HG03439 (cell line): Measurements from ENCODE around the gene LAMA5.

Experiments used
- ATAC-seq: cut with Tn5 transposase; IDR thresholded peaks from one replicate; pipeline ENCODE4 v1.9.1; 2021; ENCODE audit warnings: mild to moderate bottlenecking, moderate library complexity; ENCODE audit not compliant: unreplicated experiment

LAMA5 gene

GRCh38 chr20:62273416-62273815 is 93.7 kb downstream of the LAMA5 start:
- ATAC-seq, result no peak

DNA sequence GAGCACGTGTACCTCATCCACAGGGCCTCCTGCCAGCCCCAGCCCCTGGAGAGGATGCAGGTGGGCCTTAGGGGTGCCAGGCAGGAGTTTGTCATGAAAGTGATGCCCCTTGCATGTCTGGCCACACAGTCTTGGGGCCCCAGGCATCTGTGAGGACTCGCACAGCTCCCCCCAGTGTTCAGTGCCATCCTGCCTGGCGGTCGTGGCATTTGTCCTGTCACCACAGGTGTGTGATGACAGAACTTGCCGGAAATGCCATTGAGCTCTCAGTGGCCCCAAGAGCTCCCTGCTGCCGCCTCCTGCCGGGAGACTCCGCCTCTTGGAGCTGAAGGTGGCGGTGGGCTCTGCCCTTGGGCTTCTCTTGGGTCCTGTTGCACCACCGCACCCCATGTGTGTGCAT is 94.9 kb downstream of the LAMA5 start:
- no peak for ATAC-seq

- ATAC-seq, result no peak
Observed at GRCh38 chr20:62269871-62270270, 97.2 kb downstream of the LAMA5 start.

- no peak for ATAC-seq
Observed at GRCh38 chr20:62269378-62269777, 97.7 kb downstream of the LAMA5 start.

GRCh38 chr20:62268228-62268900 is 98.7 kb downstream of the LAMA5 start:
- ATAC-seq, result no peak

GRCh38 chr20:62267543-62267942 is 99.6 kb downstream of the LAMA5 start:
- ATAC-seq, result no peak

DNA sequence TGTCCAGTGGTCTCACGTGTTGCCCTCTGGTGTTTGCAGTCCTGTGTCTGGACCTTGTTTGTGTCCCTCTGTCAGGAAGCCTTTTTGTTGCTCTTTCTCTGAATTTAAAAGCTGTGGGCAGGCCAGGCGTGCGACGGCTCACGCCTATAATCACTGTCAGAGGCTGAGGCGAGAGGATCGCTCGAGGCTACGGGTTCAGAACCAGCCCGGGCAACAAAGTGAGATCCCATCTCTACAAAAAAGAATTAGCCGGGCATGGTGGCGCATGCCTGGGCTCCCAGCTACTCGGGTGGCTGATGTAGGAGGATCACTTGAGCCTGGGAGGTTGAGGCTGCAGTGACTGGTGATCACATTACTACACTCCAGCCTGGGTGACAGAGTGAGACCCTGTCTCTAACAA is 100.3 kb downstream of the LAMA5 start:
- ATAC-seq, result no peak

GRCh38 chr20:62266340-62266739 is 100.8 kb downstream of the LAMA5 start:
- no peak for ATAC-seq

- ATAC-seq, result no peak
Observed at GRCh38 chr20:62265365-62265764, 101.7 kb downstream of the LAMA5 start.

DNA sequence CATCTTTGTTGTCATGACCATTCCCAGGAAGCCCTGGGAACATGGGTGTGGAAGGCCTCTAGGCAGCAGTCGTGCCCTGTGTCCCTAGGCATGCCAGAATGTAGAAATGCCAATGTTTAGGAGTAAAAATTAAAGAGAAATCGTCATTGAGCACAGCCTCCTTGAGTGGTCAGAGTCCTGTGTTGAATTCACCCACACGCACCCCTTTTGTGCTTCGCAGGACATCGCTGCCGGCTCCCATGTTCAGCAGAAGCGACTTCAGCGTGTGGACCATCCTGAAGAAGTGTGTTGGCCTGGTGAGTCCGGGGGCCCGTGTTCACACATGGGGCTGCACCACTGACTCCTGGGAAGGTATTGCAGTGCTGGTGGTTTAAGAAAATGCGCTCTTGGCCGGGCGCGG is 103.7 kb downstream of the LAMA5 start:
- ATAC-seq, result no peak

DNA sequence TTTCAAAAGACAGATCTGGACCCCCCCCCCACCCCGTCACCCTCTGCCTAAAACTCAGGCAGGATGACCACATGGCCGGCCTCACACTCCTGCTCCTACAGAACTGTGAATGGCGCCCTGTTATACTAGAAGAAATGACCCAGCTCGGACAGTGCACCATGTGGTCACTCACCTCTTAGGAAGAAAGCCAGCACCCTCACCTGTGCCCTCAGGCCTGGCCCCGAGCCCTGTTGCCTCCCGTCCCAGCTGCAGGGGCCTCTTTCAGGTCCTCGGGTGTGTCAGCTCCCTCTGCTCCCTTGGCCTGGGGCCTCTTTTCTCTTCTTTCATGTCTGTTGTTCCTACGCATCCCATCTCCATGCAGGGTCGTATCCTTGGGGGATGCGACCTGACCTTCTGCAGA is 105.0 kb downstream of the LAMA5 start:
- no peak for ATAC-seq

DNA sequence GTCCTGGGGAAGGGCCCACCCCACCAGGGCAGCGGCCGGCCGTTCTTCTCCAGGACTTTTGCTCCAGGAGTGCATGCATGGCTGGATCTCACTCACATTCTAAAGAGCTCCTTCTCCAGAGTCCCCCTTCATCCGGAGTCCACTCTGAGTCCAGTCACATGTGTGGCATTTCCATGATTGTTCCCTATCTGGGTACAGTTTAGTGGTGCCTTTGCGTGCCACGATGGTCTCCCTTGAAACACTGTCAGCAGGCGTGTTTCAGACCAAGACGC is 107.9 kb downstream of the LAMA5 start:
- ATAC-seq, result no peak
